SK-N-SH treated with all-trans-retinoic acid at 6 μM for 48 hours (cell line): Measurements from ENCODE around the gene MYOCD.

Experiments used
- ARNTL ChIP-seq: fragments of 450-650 bp; formaldehyde crosslinking; IDR thresholded peaks from 2 replicates; pipeline ENCODE4 v1.5.0; 2020; ENCODE audit warnings: low read depth, mild to moderate bottlenecking, moderate library complexity, borderline replicate concordance
- ZC3H10 ChIP-seq: fragments of 250-450 bp; sonication (Bioruptor Pico); IDR thresholded peaks from 2 replicates; pipeline ENCODE4 v1.5.1; 2021; ENCODE audit warnings: mild to moderate bottlenecking, moderate library complexity
- ZFP3 ChIP-seq: fragments of 250-450 bp; sonication (Bioruptor Pico); IDR thresholded peaks from 2 replicates; pipeline ENCODE4 v1.5.0; 2020; ENCODE audit warnings: mild to moderate bottlenecking, moderate library complexity
- ZNF565 ChIP-seq: fragments of 450-650 bp; formaldehyde crosslinking; conservative IDR thresholded peaks from 2 replicates; pipeline ENCODE4 v1.5.0; 2020; ENCODE audit warnings: low read depth, mild to moderate bottlenecking, moderate library complexity

GRCh38 chr17:12688382-12688781 is 22.7 kb downstream of the MYOCD start:
- TF ChIP-seq ZNF565 (CRISPR knock-in tag), result no peak
- TF ChIP-seq ZFP3 (CRISPR knock-in tag), result no peak
- no peak for TF ChIP-seq ARNTL (CRISPR knock-in tag)
- TF ChIP-seq ZC3H10 (CRISPR knock-in tag), result no peak
